Measurements from ENCODE around the gene MYH4.

MYH4 gene

DNA sequence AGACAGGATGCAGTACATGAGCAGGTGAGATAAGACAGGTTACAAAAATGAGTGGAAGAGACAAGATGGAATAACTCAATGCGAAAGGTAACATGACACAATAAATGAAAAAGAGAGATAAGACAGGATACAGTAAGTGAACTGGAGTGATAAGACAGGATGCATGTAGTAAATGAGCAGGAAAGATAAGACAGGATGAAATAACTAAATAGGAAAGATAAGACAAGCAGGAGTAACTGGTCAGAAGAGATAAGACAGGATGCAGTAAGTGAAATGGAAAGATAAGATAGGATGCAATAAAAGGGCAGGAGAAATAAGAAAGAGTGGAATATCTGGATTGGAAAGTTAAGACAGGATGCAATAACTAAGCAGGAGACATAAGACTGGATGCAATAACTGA is 8.3 kb upstream of the MYH4 start (continued):
- TF ChIP-seq, protein P1, sequence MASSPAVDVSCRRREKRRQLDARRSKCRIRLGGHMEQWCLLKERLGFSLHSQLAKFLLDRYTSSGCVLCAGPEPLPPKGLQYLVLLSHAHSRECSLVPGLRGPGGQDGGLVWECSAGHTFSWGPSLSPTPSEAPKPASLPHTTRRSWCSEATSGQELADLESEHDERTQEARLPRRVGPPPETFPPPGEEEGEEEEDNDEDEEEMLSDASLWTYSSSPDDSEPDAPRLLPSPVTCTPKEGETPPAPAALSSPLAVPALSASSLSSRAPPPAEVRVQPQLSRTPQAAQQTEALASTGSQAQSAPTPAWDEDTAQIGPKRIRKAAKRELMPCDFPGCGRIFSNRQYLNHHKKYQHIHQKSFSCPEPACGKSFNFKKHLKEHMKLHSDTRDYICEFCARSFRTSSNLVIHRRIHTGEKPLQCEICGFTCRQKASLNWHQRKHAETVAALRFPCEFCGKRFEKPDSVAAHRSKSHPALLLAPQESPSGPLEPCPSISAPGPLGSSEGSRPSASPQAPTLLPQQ (tag by site-specific recombination; IDR thresholded peaks at IDR 0.05) = no peak
- TF ChIP-seq ZNF121 (tag by site-specific recombination; IDR thresholded peaks at IDR 0.05) (no peak), TCF7L2 (IDR thresholded peaks at IDR 0.05; ENCODE audit: borderline replicate concordance, low read depth, low read length) (0 out of 2 replicates have a peak, but pooled peaks have one; percentile 18), TRIM28 (IDR thresholded peaks at IDR 0.05; ENCODE audit: borderline replicate concordance, low read length) (peak; percentile 28; the same call in 1 of the 2 replicates), ZFP3 (tag by site-specific recombination; IDR thresholded peaks at IDR 0.05; ENCODE audit: low read depth) (no peak), ZNF335 (tag by site-specific recombination; conservative IDR thresholded peaks at IDR 0.05) (no peak), ZNF610 (tag by site-specific recombination; IDR thresholded peaks at IDR 0.05; ENCODE audit: borderline replicate concordance) (no peak), ZBTB17 (tag by site-specific recombination; IDR thresholded peaks at IDR 0.05) (no peak), ZXDB (tag by site-specific recombination; IDR thresholded peaks at IDR 0.05) (peak; percentile 54; the same call in 1 of the 2 replicates)
- TF ChIP-seq, protein P2, sequence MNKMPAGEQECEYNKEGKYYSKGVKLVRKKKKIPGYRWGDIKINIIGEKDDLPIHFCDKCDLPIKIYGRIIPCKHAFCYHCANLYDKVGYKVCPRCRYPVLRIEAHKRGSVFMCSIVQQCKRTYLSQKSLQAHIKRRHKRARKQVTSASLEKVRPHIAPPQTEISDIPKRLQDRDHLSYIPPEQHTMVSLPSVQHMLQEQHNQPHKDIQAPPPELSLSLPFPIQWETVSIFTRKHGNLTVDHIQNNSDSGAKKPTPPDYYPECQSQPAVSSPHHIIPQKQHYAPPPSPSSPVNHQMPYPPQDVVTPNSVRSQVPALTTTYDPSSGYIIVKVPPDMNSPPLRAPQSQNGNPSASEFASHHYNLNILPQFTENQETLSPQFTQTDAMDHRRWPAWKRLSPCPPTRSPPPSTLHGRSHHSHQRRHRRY (tag by site-specific recombination; IDR thresholded peaks at IDR 0.05) = no peak
- TF ChIP-seq, protein P3, sequence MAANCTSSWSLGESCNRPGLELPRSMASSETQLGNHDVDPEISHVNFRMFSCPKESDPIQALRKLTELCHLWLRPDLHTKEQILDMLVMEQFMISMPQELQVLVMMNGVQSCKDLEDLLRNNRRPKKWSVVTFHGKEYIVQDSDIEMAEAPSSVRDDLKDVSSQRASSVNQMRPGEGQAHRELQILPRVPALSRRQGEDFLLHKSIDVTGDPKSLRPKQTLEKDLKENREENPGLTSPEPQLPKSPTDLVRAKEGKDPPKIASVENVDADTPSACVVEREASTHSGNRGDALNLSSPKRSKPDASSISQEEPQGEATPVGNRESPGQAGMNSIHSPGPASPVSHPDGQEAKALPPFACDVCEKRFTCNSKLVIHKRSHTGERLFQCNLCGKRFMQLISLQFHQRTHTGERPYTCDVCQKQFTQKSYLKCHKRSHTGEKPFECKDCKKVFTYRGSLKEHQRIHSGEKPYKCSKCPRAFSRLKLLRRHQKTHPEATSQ (tag by site-specific recombination; IDR thresholded peaks at IDR 0.05) = no peak

DNA sequence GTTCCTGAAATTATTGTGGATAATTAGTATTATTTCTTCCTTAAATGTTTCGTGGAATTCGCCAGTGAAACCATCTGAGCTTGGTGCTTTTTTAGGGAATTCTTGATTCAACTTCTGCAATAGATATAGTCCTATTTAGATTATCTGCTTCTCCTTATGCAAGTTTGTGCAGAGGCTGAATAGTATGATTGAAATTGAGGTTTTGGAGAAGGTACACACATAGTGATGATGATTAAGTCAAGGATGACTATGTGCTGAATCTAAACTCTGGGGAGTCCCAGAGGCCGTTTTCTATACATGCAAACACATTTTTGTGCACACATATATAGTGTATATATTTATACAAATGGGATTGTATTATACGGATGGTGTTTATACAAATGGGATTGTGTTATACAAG is 5.2 kb upstream of the MYH4 start:
- no peaks in the 10 kb centered on the region for H3K9me3 ChIP-seq (ENCODE audit: control insufficient read depth, insufficient read depth, low read depth, low read length)
- H3K4me1 ChIP-seq (ENCODE audit: control insufficient read depth, insufficient read depth, low read length) = peaks cover 4% of the 10 kb centered on the region
- H3K27ac ChIP-seq (ENCODE audit: extremely low read depth, low read depth, low read length) = no peak overlapping the region
- no peaks in the 10 kb centered on the region for H3K36me3 ChIP-seq (ENCODE audit: control insufficient read depth in 2 of 2, insufficient read depth in 1 of 2, low read length in 2 of 2)
- POLR2A ChIA-PET = no interaction called here
- CTCF ChIA-PET = interaction anchor here (0.6 kb wide), 1 partner anchor 103 kb away, joined by 3 read pairs; no protein-coding TSS in a partner anchor
- no peak overlapping the region for H3K4me3 ChIP-seq (ENCODE audit: low read depth, low read length)
- TF ChIP-seq ZNF843 (tag by site-specific recombination; IDR thresholded peaks at IDR 0.05) = no peak
- TF ChIP-seq ZNF302 (tag by site-specific recombination; IDR thresholded peaks at IDR 0.05; ENCODE audit: low read depth) = no peak
- no peak for TF ChIP-seq ZBTB8A (tag by site-specific recombination; IDR thresholded peaks at IDR 0.05)
- TF ChIP-seq, protein P4, sequence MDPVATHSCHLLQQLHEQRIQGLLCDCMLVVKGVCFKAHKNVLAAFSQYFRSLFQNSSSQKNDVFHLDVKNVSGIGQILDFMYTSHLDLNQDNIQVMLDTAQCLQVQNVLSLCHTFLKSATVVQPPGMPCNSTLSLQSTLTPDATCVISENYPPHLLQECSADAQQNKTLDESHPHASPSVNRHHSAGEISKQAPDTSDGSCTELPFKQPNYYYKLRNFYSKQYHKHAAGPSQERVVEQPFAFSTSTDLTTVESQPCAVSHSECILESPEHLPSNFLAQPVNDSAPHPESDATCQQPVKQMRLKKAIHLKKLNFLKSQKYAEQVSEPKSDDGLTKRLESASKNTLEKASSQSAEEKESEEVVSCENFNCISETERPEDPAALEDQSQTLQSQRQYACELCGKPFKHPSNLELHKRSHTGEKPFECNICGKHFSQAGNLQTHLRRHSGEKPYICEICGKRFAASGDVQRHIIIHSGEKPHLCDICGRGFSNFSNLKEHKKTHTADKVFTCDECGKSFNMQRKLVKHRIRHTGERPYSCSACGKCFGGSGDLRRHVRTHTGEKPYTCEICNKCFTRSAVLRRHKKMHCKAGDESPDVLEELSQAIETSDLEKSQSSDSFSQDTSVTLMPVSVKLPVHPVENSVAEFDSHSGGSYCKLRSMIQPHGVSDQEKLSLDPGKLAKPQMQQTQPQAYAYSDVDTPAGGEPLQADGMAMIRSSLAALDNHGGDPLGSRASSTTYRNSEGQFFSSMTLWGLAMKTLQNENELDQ (tag by site-specific recombination; IDR thresholded peaks at IDR 0.05; ENCODE audit: low read depth) = no peak
- no peak for TF ChIP-seq GLIS1 (tag by site-specific recombination; IDR thresholded peaks at IDR 0.05)
- TF ChIP-seq ZNF521 (tag by site-specific recombination; IDR thresholded peaks at IDR 0.05) = no peak
- TF ChIP-seq, protein P5, sequence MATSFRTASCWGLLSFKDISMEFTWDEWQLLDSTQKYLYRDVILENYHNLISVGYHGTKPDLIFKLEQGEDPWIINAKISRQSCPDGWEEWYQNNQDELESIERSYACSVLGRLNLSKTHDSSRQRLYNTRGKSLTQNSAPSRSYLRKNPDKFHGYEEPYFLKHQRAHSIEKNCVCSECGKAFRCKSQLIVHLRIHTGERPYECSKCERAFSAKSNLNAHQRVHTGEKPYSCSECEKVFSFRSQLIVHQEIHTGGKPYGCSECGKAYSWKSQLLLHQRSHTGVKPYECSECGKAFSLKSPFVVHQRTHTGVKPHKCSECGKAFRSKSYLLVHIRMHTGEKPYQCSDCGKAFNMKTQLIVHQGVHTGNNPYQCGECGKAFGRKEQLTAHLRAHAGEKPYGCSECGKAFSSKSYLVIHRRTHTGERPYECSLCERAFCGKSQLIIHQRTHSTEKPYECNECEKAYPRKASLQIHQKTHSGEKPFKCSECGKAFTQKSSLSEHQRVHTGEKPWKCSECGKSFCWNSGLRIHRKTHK (tag by site-specific recombination; IDR thresholded peaks at IDR 0.05) = no peak
- TF ChIP-seq ZNF555 (tag by site-specific recombination; conservative IDR thresholded peaks at IDR 0.05) = no peak
- TF ChIP-seq SP7 (tag by site-specific recombination; IDR thresholded peaks at IDR 0.05) = no peak
- TF ChIP-seq HOXA7 (CRISPR knock-in tag; IDR thresholded peaks at IDR 0.05; ENCODE audit: borderline replicate concordance) = no peak
- TF ChIP-seq ZNF133 (tag by site-specific recombination; IDR thresholded peaks at IDR 0.05) = no peak
- TF ChIP-seq, protein P6, sequence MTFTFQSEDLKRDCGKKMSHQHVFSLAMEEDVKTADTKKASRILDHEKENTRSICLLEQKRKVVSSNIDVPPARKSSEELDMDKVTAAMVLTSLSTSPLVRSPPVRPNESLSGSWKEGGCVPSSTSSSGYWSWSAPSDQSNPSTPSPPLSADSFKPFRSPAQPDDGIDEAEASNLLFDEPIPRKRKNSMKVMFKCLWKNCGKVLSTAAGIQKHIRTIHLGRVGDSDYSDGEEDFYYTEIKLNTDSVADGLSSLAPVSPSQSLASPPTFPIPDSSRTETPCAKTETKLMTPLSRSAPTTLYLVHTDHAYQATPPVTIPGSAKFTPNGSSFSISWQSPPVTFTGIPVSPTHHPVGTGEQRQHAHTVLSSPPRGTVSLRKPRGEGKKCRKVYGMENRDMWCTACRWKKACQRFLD (tag by site-specific recombination; IDR thresholded peaks at IDR 0.05) = no peak
- TF ChIP-seq, protein P7, sequence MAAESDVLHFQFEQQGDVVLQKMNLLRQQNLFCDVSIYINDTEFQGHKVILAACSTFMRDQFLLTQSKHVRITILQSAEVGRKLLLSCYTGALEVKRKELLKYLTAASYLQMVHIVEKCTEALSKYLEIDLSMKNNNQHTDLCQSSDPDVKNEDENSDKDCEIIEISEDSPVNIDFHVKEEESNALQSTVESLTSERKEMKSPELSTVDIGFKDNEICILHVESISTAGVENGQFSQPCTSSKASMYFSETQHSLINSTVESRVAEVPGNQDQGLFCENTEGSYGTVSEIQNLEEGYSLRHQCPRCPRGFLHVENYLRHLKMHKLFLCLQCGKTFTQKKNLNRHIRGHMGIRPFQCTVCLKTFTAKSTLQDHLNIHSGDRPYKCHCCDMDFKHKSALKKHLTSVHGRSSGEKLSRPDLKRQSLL (tag by site-specific recombination; IDR thresholded peaks at IDR 0.05) = no peak
- TF ChIP-seq, protein P8, sequence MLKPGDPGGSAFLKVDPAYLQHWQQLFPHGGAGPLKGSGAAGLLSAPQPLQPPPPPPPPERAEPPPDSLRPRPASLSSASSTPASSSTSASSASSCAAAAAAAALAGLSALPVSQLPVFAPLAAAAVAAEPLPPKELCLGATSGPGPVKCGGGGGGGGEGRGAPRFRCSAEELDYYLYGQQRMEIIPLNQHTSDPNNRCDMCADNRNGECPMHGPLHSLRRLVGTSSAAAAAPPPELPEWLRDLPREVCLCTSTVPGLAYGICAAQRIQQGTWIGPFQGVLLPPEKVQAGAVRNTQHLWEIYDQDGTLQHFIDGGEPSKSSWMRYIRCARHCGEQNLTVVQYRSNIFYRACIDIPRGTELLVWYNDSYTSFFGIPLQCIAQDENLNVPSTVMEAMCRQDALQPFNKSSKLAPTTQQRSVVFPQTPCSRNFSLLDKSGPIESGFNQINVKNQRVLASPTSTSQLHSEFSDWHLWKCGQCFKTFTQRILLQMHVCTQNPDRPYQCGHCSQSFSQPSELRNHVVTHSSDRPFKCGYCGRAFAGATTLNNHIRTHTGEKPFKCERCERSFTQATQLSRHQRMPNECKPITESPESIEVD (tag by site-specific recombination; IDR thresholded peaks at IDR 0.05) = no peak
- TF ChIP-seq ZNF433 (tag by site-specific recombination; IDR thresholded peaks at IDR 0.05; ENCODE audit: low read depth) = no peak
